ENCODE measurements around the gene NDUFV3.
"Not testable (repeated sequence)": the region's sequence is repeated elsewhere in the genome, so short reads cannot be mapped to it uniquely, and the experiment has no call there.

NDUFV3 gene

DNA sequence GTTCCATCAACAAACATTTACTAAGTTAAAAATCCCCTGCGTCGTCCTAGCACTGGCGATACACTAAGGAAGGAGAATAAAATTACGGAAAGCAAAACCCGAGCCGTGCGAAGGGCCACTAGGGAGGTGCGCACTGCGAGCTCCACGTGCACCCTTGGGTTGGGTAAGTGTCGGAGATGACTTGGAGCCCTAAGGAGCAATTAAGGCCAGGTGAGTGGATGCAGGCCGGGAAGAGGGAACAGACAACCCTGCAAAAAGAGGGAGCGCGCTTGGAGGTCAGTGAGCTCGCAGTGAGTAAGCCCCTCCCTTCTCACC is 14.5 kb upstream of the NDUFV3 start:
- no peaks in the 10 kb centered on the region for H3K36me3 ChIP-seq (ENCODE audit: control insufficient read depth, insufficient read depth, low read length)
- H3K4me3 ChIP-seq (ENCODE audit: low read length) = peak overlapping the region; percentile 97
- H3K27me3 ChIP-seq (ENCODE audit: control insufficient read depth, insufficient read depth, low read length) = no peaks in the 10 kb centered on the region
- H3K9ac ChIP-seq (ENCODE audit: low read length) = peak overlapping the region; percentile 84
- H3K4me1 ChIP-seq (ENCODE audit: control insufficient read depth, insufficient read depth, low read length) = peaks cover 4% of the 10 kb centered on the region
- no peaks in the 10 kb centered on the region for H3K9me3 ChIP-seq (ENCODE audit: control insufficient read depth, low read length)

DNA sequence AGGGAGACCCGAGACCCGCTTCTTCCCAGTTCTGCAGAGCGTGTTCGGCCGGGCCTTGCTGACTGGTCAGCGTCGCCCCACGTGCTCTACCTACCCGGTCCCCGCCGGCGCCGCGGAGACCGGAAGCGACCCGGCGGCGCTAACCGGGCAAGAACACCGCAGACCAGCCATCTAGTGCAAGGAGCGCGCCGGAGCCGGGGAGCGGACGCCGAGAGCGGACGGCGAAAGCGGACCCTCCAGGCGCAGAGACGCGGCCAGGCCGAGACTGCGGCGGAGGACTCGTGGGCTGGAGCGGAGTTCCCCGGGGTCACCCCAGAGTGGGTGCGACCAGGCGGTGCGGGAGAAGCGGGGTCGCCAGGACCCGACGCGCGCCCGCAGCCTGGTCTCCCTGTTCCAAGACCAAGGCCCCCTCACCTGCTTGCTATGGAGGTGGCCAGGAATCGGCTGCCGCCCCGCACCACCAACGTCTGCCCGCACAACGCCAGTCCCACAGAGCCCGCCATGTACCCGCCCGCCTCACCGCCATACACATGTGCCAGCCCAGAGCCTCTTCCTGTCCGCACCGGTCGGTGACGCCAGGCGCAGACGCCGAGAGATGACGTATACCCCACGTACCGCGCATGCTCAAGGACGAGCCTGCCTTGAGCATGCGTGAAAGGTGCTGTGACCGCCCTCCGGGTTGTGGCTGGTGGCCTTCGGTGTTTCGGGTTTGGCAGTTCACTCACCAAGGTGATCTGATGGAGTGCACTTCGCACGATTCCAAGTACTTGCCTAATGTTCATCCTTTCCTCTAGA is 13.9 kb upstream of the NDUFV3 start, which contains the start of gene WDR4:
WDR4 (minus strand) TSS at position 547 of the 795 bp plus-strand sequence; CDS start at position 503, 44 bp downstream.
- Histone ChIP-seq H3K4me3 (ENCODE audit: low read length) (peak within 1 kb of the TSS; percentile 97), H3K27me3 (ENCODE audit: control insufficient read depth, insufficient read depth, low read length) (no peaks in the 10 kb centered on the region), H3K36me3 (ENCODE audit: control insufficient read depth, insufficient read depth, low read length) (no peaks in the 10 kb centered on the region), H3K9me3 (ENCODE audit: control insufficient read depth, low read length) (no peaks in the 10 kb centered on the region), H3K9ac (ENCODE audit: low read length) (peak within 1 kb of the TSS; percentile 84), H3K4me1 (ENCODE audit: control insufficient read depth, insufficient read depth, low read length) (peaks cover 4% of the 10 kb centered on the region)

DNA sequence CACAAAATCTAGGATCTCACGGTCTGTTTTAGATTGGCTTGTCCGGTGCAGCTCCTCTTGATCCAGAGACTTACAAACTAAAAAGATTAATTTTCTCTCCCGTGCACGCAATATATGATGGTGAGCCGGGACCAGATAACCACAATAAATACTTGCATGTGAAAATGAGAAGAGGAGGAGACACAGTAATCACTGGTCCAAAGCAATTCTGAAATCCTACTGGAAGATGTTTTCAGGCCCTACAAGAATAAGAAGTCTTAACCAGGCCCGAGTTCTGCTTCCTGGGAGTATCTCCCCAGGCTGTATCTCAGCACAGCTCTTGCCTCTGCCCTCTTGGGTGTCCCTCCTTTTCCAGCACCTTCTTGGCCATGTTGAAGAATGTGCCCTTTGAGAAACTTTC is 12.8 kb upstream of the NDUFV3 start:
- Histone ChIP-seq H3K4me3 (ENCODE audit: low read length) (peak overlapping the region; percentile 97), H3K9me3 (ENCODE audit: control insufficient read depth, low read length) (no peaks in the 10 kb centered on the region), H3K36me3 (ENCODE audit: control insufficient read depth, insufficient read depth, low read length) (no peaks in the 10 kb centered on the region), H3K4me1 (ENCODE audit: control insufficient read depth, insufficient read depth, low read length) (peaks cover 4% of the 10 kb centered on the region), H3K27me3 (ENCODE audit: control insufficient read depth, insufficient read depth, low read length) (no peaks in the 10 kb centered on the region), H3K9ac (ENCODE audit: low read length) (peak overlapping the region; percentile 84)

DNA sequence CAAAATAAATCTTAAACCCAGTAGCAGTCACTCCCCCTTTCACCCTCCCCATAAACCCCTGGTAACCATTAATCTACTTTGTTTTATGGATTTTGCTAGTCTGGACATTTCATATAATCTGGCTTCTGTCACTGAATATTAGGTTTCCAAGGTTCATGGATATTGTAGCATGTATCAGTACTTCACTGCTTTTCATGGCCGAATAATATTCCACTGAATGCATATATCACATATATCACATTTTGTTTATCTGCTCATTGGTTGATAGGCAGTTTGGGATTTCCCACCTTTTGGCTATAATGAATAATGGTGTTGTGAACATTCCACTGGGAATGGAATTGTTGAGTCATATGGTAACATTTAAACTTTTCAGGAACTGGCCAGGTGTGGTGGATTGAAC is 9.2 kb upstream of the NDUFV3 start:
- Histone ChIP-seq H3K4me1 (ENCODE audit: control insufficient read depth, insufficient read depth, low read length) (no peaks in the 10 kb centered on the region), H3K9ac (ENCODE audit: low read length) (no peak overlapping the region), H3K36me3 (ENCODE audit: control insufficient read depth, insufficient read depth, low read length) (no peaks in the 10 kb centered on the region), H3K4me3 (ENCODE audit: low read length) (no peak overlapping the region), H3K9me3 (ENCODE audit: control insufficient read depth, low read length) (no peaks in the 10 kb centered on the region), H3K27me3 (ENCODE audit: control insufficient read depth, insufficient read depth, low read length) (no peaks in the 10 kb centered on the region)

DNA sequence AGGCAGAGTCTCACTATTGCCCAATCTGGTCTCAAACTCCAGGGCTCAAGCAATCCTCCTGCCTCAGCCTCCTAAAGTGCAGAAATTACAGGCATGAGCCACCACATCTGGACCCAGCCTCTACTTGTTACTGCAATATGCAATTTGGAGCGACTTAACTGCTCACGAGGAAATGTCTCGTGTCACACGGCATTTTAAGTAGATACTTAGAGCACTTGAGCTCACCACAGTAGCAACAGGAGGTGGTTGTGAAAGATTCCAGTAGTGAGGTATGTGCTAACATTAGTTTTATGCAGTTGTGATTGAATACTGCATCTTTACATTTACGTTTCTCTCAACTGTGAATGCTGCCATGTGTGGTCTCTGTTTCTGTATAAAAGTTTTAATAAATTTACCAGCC is 5.8 kb upstream of the NDUFV3 start:
- Histone ChIP-seq H3K4me1 (ENCODE audit: control insufficient read depth, insufficient read depth, low read length) (peaks cover 2% of the 10 kb centered on the region), H3K36me3 (ENCODE audit: control insufficient read depth, insufficient read depth, low read length) (no peaks in the 10 kb centered on the region), H3K4me3 (ENCODE audit: low read length) (no peak overlapping the region), H3K9me3 (ENCODE audit: control insufficient read depth, low read length) (no peaks in the 10 kb centered on the region), H3K27me3 (ENCODE audit: control insufficient read depth, insufficient read depth, low read length) (no peaks in the 10 kb centered on the region), H3K9ac (ENCODE audit: low read length) (no peak overlapping the region)

DNA sequence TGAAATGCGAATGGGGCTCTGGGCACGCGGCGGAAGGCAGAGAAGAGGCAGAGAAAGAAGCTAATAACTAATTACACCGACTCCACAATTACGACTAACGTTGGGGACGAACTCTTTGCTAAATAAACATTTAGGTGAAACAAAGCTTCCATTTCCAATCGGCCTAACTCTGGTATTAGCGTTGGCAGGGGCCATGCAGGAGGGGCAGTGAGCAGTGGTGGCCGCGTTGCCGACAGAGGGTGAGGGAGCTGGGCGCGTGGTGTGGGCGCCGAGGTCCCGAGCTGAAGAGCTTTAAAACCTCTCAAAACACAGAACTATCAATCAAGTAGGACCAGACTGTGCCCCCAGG is 553 bp upstream of the NDUFV3 start:
- no peaks in the 10 kb centered on the region for H3K36me3 ChIP-seq (ENCODE audit: control insufficient read depth, insufficient read depth, low read length)
- H3K4me1 ChIP-seq (ENCODE audit: control insufficient read depth, insufficient read depth, low read length) = peaks cover 4% of the 10 kb centered on the region
- H3K9ac ChIP-seq (ENCODE audit: low read length) = peak overlapping the region; percentile 85
- H3K27me3 ChIP-seq (ENCODE audit: control insufficient read depth, insufficient read depth, low read length) = no peaks in the 10 kb centered on the region
- no peaks in the 10 kb centered on the region for H3K9me3 ChIP-seq (ENCODE audit: control insufficient read depth, low read length)
- peak overlapping the region; percentile 85 for H3K4me3 ChIP-seq (ENCODE audit: low read length)

DNA sequence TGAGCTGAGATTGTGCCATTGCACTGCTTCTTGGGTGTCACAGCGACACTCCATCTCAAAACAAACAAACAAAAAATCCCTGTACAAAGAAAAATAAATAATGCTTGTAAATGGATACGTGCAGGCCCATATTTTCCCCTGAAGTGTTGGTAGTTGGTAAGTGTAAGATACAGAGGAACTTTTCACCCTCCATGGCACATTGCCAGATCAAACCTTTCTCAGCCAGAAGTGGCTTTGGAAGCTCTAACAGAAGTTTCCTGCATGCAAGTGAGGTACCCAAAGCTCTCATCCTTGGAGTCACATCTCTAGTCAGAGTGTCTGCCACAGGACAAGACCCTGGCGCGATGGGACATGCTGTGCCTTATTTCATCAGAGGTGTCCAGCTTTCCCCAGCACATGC is 7.3 kb downstream of the NDUFV3 start:
- no peak overlapping the region for H3K4me3 ChIP-seq (ENCODE audit: low read length)
- H3K9ac ChIP-seq (ENCODE audit: low read length) = no peak overlapping the region
- no peaks in the 10 kb centered on the region for H3K27me3 ChIP-seq (ENCODE audit: control insufficient read depth, insufficient read depth, low read length)
- H3K4me1 ChIP-seq (ENCODE audit: control insufficient read depth, insufficient read depth, low read length) = no peaks in the 10 kb centered on the region
- H3K36me3 ChIP-seq (ENCODE audit: control insufficient read depth, insufficient read depth, low read length) = peaks cover 8% of the 10 kb centered on the region
- H3K9me3 ChIP-seq (ENCODE audit: control insufficient read depth, low read length) = no peaks in the 10 kb centered on the region

DNA sequence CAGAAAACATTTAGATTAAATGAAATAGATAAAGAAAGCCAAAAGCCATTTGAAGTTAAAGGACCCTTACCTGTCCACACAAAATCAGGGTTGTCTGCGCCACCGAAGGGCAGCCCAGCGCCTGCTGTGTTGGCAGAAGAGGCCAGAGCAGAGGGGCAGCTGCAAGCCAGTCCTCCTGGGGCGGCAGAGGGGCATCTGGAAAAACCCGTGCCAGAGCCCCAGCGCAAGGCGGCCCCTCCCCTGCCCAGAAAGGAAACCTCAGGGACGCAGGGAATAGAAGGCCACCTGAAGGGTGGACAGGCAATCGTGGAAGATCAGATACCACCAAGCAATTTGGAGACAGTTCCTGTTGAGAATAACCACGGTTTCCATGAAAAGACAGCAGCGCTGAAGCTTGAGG is 10.7 kb downstream of the NDUFV3 start:
- Histone ChIP-seq H3K27me3 (ENCODE audit: control insufficient read depth, insufficient read depth, low read length) (no peaks in the 10 kb centered on the region), H3K4me1 (ENCODE audit: control insufficient read depth, insufficient read depth, low read length) (no peaks in the 10 kb centered on the region), H3K9me3 (ENCODE audit: control insufficient read depth, low read length) (no peaks in the 10 kb centered on the region), H3K9ac (ENCODE audit: low read length) (no peak overlapping the region), H3K4me3 (ENCODE audit: low read length) (no peak overlapping the region), H3K36me3 (ENCODE audit: control insufficient read depth, insufficient read depth, low read length) (peaks cover 8% of the 10 kb centered on the region)

DNA sequence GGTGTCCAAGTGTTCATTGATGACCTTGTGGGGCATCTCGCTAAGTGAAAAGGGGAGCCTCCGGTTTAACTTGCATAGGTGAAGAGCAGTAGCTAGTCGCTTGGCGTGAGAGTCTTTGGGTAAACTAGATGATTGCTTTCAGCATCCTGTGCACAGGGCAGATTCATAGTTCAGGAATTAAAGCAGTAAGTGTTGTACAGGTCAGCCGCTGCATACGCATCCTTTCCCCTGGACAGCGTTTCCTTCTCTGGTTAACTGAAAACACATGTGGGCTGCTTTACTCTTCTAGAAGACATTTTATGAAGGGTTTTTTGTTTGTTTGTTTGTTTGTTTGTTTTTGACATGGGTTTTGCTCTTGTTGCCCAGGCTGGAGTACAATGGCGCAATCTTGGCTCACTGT is 12.1 kb downstream of the NDUFV3 start:
- Histone ChIP-seq H3K9me3 (ENCODE audit: control insufficient read depth, low read length) (no peaks in the 10 kb centered on the region), H3K27me3 (ENCODE audit: control insufficient read depth, insufficient read depth, low read length) (no peaks in the 10 kb centered on the region), H3K4me3 (ENCODE audit: low read length) (no peak overlapping the region), H3K4me1 (ENCODE audit: control insufficient read depth, insufficient read depth, low read length) (no peaks in the 10 kb centered on the region), H3K9ac (ENCODE audit: low read length) (no peak overlapping the region), H3K36me3 (ENCODE audit: control insufficient read depth, insufficient read depth, low read length) (peaks cover 8% of the 10 kb centered on the region)

DNA sequence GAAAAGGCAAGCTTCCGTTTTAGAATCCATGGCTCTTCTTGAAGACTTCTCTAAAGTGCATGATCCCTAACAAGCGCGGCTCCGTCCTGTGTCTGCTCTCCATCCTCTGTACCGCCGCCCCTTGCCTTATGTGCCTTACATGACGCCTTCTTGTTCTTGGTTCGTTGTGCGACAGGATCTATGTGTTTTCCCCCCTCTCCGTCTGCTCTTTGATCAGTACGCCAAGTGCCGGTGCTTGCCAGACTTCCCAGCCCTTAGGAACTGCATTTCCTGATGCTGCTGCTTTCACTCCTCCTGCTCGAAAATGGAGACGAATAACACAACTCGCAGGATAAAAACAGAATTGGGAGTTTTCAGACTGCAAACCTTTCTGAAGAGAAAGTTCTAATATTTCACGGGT is 13.1 kb downstream of the NDUFV3 start:
- no peak overlapping the region for H3K9ac ChIP-seq (ENCODE audit: low read length)
- no peaks in the 10 kb centered on the region for H3K9me3 ChIP-seq (ENCODE audit: control insufficient read depth, low read length)
- no peaks in the 10 kb centered on the region for H3K27me3 ChIP-seq (ENCODE audit: control insufficient read depth, insufficient read depth, low read length)
- H3K36me3 ChIP-seq (ENCODE audit: control insufficient read depth, insufficient read depth, low read length) = peaks cover 8% of the 10 kb centered on the region
- no peaks in the 10 kb centered on the region for H3K4me1 ChIP-seq (ENCODE audit: control insufficient read depth, insufficient read depth, low read length)
- H3K4me3 ChIP-seq (ENCODE audit: low read length) = no peak overlapping the region

DNA sequence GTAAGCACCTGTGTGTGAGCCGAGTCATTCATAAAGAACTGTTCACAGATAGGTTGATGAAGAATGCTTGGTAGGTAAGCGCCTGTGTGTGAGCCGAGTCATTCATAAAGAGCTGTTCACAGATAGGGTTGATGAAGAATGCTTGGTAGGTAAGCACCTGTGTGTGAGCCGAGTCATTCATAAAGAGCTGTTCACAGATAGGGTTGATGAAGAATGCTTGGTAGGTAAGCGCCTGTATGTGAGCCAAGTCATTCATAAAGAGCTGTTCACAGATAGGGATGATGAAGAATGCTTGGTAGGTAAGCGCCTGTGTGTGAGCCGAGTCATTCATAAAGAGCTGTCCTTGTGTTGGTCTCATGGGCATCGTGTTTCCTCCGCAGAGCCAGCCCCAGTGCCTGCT is 15.4 kb downstream of the NDUFV3 start:
- not testable (repeated sequence) for H3K9me3 ChIP-seq (ENCODE audit: control insufficient read depth, low read length); H3K4me3 ChIP-seq (ENCODE audit: low read length); H3K9ac ChIP-seq (ENCODE audit: low read length); H3K36me3 ChIP-seq (ENCODE audit: control insufficient read depth, insufficient read depth, low read length); H3K4me1 ChIP-seq (ENCODE audit: control insufficient read depth, insufficient read depth, low read length); H3K27me3 ChIP-seq (ENCODE audit: control insufficient read depth, insufficient read depth, low read length)

DNA sequence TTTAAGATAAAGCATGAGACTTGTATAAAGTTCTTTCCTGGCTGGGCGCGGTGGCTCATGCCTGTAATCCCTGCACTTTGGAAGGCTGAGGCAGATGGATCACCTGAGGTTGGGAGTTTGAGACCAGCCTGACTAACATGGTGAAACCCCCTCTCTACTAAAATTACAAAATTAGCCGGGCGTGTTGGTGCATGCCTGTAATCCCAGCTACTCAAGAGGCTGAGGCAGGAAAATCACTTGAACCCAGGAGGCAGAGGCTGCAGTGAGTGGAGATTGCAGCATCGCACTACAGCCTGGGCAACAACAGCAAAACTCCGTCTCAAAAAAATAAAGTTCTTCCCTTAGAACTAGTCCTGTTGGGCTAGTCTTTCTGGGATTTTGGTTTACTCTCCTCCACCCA is 18.8 kb downstream of the NDUFV3 start:
- not testable (repeated sequence) for H3K36me3 ChIP-seq (ENCODE audit: control insufficient read depth, insufficient read depth, low read length); H3K27me3 ChIP-seq (ENCODE audit: control insufficient read depth, insufficient read depth, low read length); H3K4me1 ChIP-seq (ENCODE audit: control insufficient read depth, insufficient read depth, low read length); H3K9ac ChIP-seq (ENCODE audit: low read length); H3K4me3 ChIP-seq (ENCODE audit: low read length); H3K9me3 ChIP-seq (ENCODE audit: control insufficient read depth, low read length)

DNA sequence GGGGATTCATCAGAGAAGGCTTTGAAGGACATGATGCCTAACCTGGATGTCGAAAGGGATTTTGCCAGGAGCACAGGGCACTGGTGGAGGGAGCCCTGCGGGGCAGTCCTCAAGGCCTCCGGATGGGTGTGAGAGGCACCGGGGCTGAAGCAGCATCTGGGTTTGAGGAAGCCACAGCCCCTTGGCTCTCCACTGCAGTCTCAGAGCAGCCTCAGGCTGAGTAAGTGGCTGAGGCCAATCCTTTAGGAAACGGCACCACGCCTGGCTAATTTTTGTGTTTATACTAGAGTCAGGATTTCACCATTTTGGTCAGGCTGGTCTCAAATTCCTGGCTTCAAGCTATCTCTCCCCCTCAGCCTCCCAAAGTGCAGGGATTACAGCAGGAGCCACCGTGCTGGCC is 20.4 kb downstream of the NDUFV3 start:
- Histone ChIP-seq H3K4me3 (ENCODE audit: low read length) (no peak overlapping the region), H3K9me3 (ENCODE audit: control insufficient read depth, low read length) (no peaks in the 10 kb centered on the region), H3K27me3 (ENCODE audit: control insufficient read depth, insufficient read depth, low read length) (no peaks in the 10 kb centered on the region), H3K4me1 (ENCODE audit: control insufficient read depth, insufficient read depth, low read length) (no peaks in the 10 kb centered on the region), H3K9ac (ENCODE audit: low read length) (no peak overlapping the region), H3K36me3 (ENCODE audit: control insufficient read depth, insufficient read depth, low read length) (no peaks in the 10 kb centered on the region)
